ENCODE results near the gene TMTC2. TPM values are rescaled to one million over a fixed set of nuclear protein-coding genes. Genes with fewer than 3 reads are reported as not detected.

Gene TMTC2
- total and polyA plus RNA-seq, 10 of the 15 experiments (the other 5 are each of a cell fraction or from before 2014, with no cell fraction given): 0.14 to 9.7 (median 1.2) TPM

- DNase-seq (ENCODE audit: low read depth, low spot score) (no peak), FAIRE-seq (no peak), ATAC-seq (no peak)
- RAD21 ChIA-PET (ENCODE audit: unreplicated experiment): no interaction called here
- Histone ChIP-seq H3K4me2 (ENCODE audit: control insufficient read depth, insufficient read depth) (no peak overlapping the region), H3K27me3 (replicated peaks in 1 of 2; ENCODE audit: control insufficient read depth in 2 of 2, insufficient read depth in 2 of 2, low read length in 1 of 2) (no peaks in the 10 kb centered on the region), H3K4me1 (ENCODE audit: control insufficient read depth, insufficient read depth, low read length) (no peaks in the 10 kb centered on the region), H3K4me3 (no peak overlapping the region), H3K9ac (ENCODE audit: control insufficient read depth, insufficient read depth, low read length) (no peak overlapping the region), H3K79me2 (ENCODE audit: control insufficient read depth, insufficient read depth, low read length) (no peaks in the 10 kb centered on the region), H3K27ac (ENCODE audit: control insufficient read depth, insufficient read depth) (no peak overlapping the region), H2AFZ (ENCODE audit: control insufficient read depth, low read depth, low read length) (no peak overlapping the region), H3K9me3 (replicated peaks; ENCODE audit: control insufficient read depth, insufficient read depth, low read length) (no peaks in the 10 kb centered on the region; the same call in 2 of the 3 replicates), H4K20me1 (ENCODE audit: control insufficient read depth, insufficient read depth) (no peaks in the 10 kb centered on the region), H3K36me3 (ENCODE audit: control insufficient read depth in 2 of 2, insufficient read depth in 2 of 2, low read length in 1 of 2) (no peaks in the 10 kb centered on the region)
- in situ Hi-C loops (cut with MboI) (no loop called here), intact Hi-C loops (cut with micrococcal nuclease; ENCODE audit: unreplicated experiment) (no loop called here)
- SMC1A ChIA-PET (ENCODE audit: uncharacterized antibody, unreplicated experiment): no interaction called here
- CTCF ChIA-PET: no interaction called here
- 73% methylated on average over 6 of the region's 6 CpGs for WGBS (ENCODE audit: insufficient coverage, insufficient replicate concordance, low lambda C conversion rate, missing lambda C conversion rate)
- TF ChIP-seq TCF7 (IDR thresholded peaks at IDR 0.05; ENCODE audit: borderline replicate concordance) (no peak), ZBED1 (IDR thresholded peaks at IDR 0.05; ENCODE audit: borderline replicate concordance) (no peak), CUX1 (IDR thresholded peaks at IDR 0.05; ENCODE audit: insufficient replicate concordance, low read depth, low read length) (no peak), CBX5 (IDR thresholded peaks at IDR 0.05; ENCODE audit: low read depth) (no peak), ETV6 (conservative IDR thresholded peaks at IDR 0.05 in 1 of 2, IDR thresholded peaks at IDR 0.05 in 1 of 2; ENCODE audit: borderline replicate concordance in 1 of 2, low read depth in 1 of 2) (no peak), MYC (IDR thresholded peaks at IDR 0.05; ENCODE audit: insufficient read depth, insufficient read length, insufficient replicate concordance, low read length, severe bottlenecking) (no peak), CHD2 (IDR thresholded peaks at IDR 0.05; ENCODE audit: borderline replicate concordance, low read depth, low read length) (no peak), EP300 (IDR thresholded peaks at IDR 0.05; ENCODE audit: borderline replicate concordance in 1 of 2, control insufficient read depth in 1 of 2, low read depth in 2 of 2, low read length in 2 of 2) (no peak), SP1 (IDR thresholded peaks at IDR 0.05; ENCODE audit: low read depth, low read length) (no peak), POLR2A (IDR thresholded peaks at IDR 0.05; ENCODE audit: low read depth, low read length) (no peak), TCF12 (IDR thresholded peaks at IDR 0.05; ENCODE audit: low read depth, low read length) (no peak), SIX5 (IDR thresholded peaks at IDR 0.05; ENCODE audit: low read depth, low read length, severe bottlenecking) (no peak), CREM (IDR thresholded peaks at IDR 0.05; ENCODE audit: low read depth) (no peak), SIN3A (IDR thresholded peaks at IDR 0.05; ENCODE audit: low read depth, low read length) (no peak), MEF2A (IDR thresholded peaks at IDR 0.05; ENCODE audit: insufficient read depth, low read depth, low read length) (no peak)
- BruUV-seq (replicated peaks): no TSS peak
- POLR2A ChIA-PET: no interaction called here
Observed at GRCh38 chr12:83142914-83143313, 456.2 kb downstream of the TMTC2 start.

All from GM12878 (cell line).